HG02798 (cell line): ENCODE results near the gene FNDC1.
"Not testable (repeated sequence)": the region's sequence is repeated elsewhere in the genome, so short reads cannot be mapped to it uniquely, and the experiment has no call there.

Experiments
- ATAC-seq: cut with Tn5 transposase; IDR thresholded peaks from one replicate; pipeline ENCODE4 v1.9.1; 2021; ENCODE audit warnings: mild to moderate bottlenecking; ENCODE audit not compliant: unreplicated experiment, poor library complexity

The FNDC1 gene

GRCh38 chr6:159252955-159253508 lies 83.8 kb downstream of the FNDC1 start:
- ATAC-seq: no peak

GRCh38 chr6:159254186-159254585 lies 85.0 kb downstream of the FNDC1 start:
- no peak for ATAC-seq

GRCh38 chr6:159255434-159255951 lies 86.3 kb downstream of the FNDC1 start:
- no peak for ATAC-seq

- ATAC-seq: no peak
These were observed 86.9 kb downstream of the FNDC1 start for GRCh38 chr6:159256128-159256527.

GRCh38 chr6:159257846-159258245 lies 88.6 kb downstream of the FNDC1 start:
- ATAC-seq: no peak

GRCh38 chr6:159259441-159260125 lies 90.4 kb downstream of the FNDC1 start:
- ATAC-seq: no peak

- no peak for ATAC-seq
These were observed 91.0 kb downstream of the FNDC1 start for GRCh38 chr6:159260208-159260607.

GRCh38 chr6:159261995-159262394 lies 92.8 kb downstream of the FNDC1 start:
- ATAC-seq: no peak

- no peak for ATAC-seq
These were observed 93.4 kb downstream of the FNDC1 start for GRCh38 chr6:159262586-159262985.

GRCh38 chr6:159267165-159267564 lies 98.0 kb downstream of the FNDC1 start:
- no peak for ATAC-seq

- no peak for ATAC-seq
These were observed 99.3 kb downstream of the FNDC1 start for GRCh38 chr6:159268511-159268910.

GRCh38 chr6:159271257-159271656 lies 102.1 kb downstream of the FNDC1 start:
- ATAC-seq: no peak

GRCh38 chr6:159278626-159279025 lies 109.4 kb downstream of the FNDC1 start:
- ATAC-seq: no peak

- no peak for ATAC-seq
These were observed 110.6 kb downstream of the FNDC1 start for GRCh38 chr6:159279790-159280277.

GRCh38 chr6:159282421-159282820 lies 113.2 kb downstream of the FNDC1 start:
- ATAC-seq: no peak

GRCh38 chr6:159284661-159285060 lies 115.5 kb downstream of the FNDC1 start:
- not testable (repeated sequence) for ATAC-seq

GRCh38 chr6:159298840-159299239 lies 129.6 kb downstream of the FNDC1 start:
- no peak for ATAC-seq

GRCh38 chr6:159299566-159299965 lies 130.4 kb downstream of the FNDC1 start:
- no peak for ATAC-seq

- no peak for ATAC-seq
These were observed 132.1 kb downstream of the FNDC1 start for GRCh38 chr6:159301277-159301676.

GRCh38 chr6:159301810-159302593 lies 132.8 kb downstream of the FNDC1 start:
- no peak for ATAC-seq

- ATAC-seq: no peak
These were observed 133.4 kb downstream of the FNDC1 start for GRCh38 chr6:159302594-159302992.
